Right renal pelvis (tissue), 4 donors: ENCODE measurements around the gene DOK6. TPM values are rescaled to one million over a fixed set of nuclear protein-coding genes. Genes with fewer than 3 reads are reported as not detected.

Experiments used
- DNase-seq, 4 donors: peaks; one replicate each; pipeline ENCODE4 v3.0.0-alpha.2; 2013; ENCODE audit warnings: low read depth in 4 of 4, low spot score in 3 of 4, missing footprints in 1 of 4
- polyA plus RNA-seq, 4 donors: library from polyadenylated mRNA; unstranded; fragments of 120-200 nt; gene quantifications; one replicate each; pipeline ENCODE4 v1.2.1, GENCODE V29; 2013; ENCODE audit not compliant: insufficient read length in 4 of 4

The DOK6 gene
- polyA plus RNA-seq, 4 donors, result 15.3 to 18.9 (median 18.0) TPM

DNA sequence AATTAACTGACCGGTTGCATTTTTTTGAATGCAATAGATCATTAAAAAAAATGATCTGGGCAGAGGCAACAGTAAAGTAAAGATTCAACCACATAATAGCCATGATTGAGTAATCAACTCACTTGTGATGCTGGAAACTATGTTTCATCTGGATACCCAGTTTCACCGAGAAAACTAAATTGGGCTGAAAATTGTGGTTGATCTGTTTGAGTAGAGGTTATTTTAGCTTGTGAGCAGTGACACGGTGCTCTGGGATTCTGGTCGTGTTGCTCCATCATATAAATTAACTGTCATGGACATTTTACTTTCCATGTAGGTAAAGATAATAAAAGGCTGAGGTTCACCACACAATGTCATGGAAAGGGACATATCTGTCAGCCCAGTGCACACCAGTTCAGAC is 488.3 kb downstream of the DOK6 start:
- DNase-seq, result no peak

DNA sequence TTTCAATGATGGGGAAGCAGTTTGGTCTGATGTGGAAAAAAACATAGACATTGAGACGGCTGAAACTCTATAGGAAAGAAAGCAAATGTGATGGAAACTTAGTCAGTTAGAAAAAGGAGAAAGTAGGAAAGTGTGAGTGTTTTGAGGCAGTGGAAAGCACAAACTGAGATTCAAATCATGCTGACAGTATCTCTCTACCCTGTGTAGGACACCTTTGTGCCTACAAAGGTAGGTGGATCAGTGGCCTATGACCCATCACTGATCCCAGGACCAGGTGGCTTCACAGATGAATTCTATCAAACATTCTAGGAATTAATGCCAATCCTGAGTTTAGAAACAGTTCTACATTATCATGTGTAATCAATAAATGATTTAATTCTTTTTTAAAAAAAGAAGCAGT is 489.9 kb downstream of the DOK6 start:
- no peak for DNase-seq

DNA sequence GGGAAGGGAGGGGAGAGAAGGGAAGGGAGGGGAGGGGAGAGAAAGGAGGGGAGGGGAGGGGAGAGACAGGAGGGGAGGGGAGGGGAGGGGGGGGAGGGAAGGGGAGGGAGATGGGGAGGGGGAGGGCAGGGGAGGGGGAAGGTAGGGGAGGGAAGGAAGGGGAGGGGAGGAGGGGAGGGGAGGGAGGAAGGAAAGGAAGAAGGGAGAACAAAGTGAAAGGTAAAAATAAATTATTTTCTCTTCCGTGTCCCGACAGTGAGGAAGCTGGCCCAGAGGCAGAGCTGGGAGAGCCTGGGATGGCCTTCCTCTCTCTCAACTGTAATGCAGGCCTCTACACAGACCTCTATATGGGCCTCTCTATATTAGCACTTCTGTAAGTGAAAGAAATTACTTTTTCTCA is 493.8 kb downstream of the DOK6 start:
- no peak for DNase-seq

DNA sequence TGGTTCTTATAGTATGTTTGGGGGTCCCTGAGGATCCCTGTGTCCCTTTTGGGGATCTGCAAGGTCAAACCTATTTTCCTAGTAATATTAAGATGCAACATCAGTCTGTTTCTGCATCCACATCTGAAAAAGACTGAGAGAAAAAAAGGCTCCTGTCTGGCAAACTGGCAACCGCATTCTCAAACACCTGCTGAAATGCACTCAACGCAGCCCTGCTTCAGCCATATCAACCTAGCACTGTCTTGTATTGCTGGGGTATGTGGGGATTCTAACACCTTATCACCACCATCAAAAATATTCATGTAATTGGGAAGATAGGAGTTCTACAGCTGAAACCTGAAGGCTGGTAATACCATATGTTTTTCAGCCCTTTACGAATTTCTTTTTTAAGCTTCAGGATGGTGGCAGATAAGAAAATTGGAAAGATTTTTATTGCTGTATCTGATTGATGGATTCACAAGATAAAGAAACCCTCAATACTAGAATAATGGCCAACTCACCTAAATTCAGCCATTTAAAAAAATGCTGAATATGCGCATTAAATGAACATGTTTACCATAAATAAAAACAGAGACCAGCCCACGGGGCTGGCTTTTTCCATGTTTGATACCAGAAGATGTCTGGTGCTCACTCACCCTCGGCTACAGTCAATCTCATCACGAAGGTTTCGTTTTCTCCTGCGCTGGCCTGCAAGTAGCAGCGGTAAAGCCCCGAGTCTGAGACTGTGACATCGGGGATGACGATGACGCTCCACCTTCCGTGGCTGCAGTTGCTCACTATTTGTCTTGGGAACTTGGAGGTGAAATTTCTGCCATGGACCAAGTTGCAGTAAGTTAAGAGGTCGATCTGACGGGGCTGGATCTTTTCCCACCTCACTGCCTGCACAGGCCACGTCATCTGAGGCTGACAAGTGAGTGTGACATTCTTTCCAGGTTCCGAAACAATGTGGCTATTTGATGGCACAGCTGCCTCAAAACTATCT is 494.7 kb downstream of the DOK6 start:
- no peak for DNase-seq

DNA sequence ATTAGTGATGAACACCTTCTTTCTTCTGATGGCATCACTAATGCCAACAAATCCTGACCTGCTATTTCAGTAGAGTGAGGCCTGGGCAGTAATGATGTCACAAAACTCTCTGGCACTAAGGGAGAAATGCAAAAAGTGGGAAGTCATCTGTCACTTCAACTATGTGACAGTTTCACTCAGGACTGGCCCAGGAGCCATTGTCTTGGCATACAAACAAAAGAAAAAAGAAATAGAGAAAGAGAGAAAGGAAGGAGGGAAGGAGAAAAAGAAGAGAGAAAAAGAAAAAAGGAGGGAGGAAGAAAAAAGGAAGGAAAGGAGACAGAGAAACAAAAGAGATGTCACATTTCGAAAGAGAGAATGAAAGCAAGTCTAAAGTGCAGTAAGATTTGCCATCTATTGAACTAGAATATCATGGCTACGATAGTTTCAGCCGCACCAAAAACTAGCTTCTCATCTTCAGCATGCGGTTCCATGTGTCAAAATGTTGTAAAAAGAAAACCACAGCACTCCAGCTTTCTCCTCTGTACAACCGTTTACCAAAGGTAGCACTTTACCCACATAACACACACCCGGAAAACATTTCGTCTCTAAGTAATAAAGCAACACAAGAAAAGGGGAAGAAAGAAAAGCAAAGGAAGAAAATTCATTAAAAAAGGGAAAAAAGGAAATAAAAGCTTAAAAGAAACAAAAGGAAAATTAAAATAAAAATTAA is 496.9 kb downstream of the DOK6 start:
- no peak for DNase-seq

DNA sequence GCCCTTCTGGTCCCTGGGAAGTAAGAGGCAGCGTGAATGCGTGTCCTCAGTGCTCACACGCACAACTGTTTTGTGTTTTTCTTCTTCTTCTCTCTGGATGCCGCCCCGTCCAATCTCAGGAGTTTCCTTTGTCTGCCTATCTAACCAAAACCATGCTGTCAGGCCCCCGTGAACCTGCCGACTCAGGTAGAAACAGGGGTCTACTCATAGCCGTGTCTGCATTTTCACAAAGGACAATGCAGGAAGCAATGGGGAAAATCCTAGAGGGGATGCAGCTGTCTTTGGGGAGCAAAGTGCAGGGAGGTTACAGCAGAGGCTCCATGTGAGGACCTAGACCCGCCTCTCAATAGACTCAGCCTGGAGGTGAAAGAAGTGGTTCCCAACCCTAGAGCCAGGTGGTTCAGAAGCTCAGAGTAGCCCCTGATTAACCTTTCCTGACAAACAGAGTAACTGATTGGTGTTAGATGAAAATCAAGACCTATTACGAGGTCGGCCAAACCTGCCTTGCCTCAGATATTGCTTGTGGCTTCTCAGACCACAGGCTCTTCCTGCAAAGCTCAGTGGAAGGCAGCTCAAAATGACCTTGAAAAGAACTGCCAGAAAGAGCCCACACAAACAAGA is 497.7 kb downstream of the DOK6 start:
- DNase-seq, result no peak
